HUES48 (cell line): ENCODE results near the gene RPS14.

Experiments used
- H3K27ac ChIP-seq: one replicate; pipeline ENCODE4 v1.7.0; 2013; ENCODE audit warnings: low read depth, low read length, inconsistent platforms
- H3K27me3 ChIP-seq: 2 replicates; pipeline ENCODE4 v1.6.1; 2013; ENCODE audit warnings: mild to moderate bottlenecking, low read length; ENCODE audit not compliant: control insufficient read depth, insufficient read depth
- H3K36me3 ChIP-seq: 2 replicates; pipeline ENCODE4 v1.6.1; 2013; ENCODE audit warnings: low read length; ENCODE audit not compliant: control insufficient read depth, insufficient read depth
- H3K4me1 ChIP-seq: 2 replicates; pipeline ENCODE4 v1.6.1; 2013; ENCODE audit warnings: mild to moderate bottlenecking, low read length; ENCODE audit not compliant: control insufficient read depth, insufficient read depth
- H3K4me3 ChIP-seq: 2 replicates; pipeline ENCODE4 v1.5.1; 2013; ENCODE audit warnings: mild to moderate bottlenecking, low read depth, low read length
- H3K9ac ChIP-seq: 2 replicates; pipeline ENCODE4 v1.6.1; 2013; ENCODE audit warnings: mild to moderate bottlenecking, low read depth, low read length, moderate library complexity
- H3K9me3 ChIP-seq: 2 replicates; pipeline ENCODE4 v1.6.1; 2013; ENCODE audit warnings: low read length; ENCODE audit not compliant: control insufficient read depth, insufficient read depth

Gene RPS14

GRCh38 chr5:150411245-150411979 lies 38.1 kb downstream of the RPS14 start:
- Histone ChIP-seq H3K9ac (no peak overlapping the region), H3K27me3 (no peaks in the 10 kb centered on the region), H3K36me3 (no peaks in the 10 kb centered on the region), H3K4me1 (peaks cover 27% of the 10 kb centered on the region), H3K4me3 (no peak overlapping the region), H3K9me3 (no peaks in the 10 kb centered on the region), H3K27ac (peak overlapping the region; percentile 59)

DNA sequence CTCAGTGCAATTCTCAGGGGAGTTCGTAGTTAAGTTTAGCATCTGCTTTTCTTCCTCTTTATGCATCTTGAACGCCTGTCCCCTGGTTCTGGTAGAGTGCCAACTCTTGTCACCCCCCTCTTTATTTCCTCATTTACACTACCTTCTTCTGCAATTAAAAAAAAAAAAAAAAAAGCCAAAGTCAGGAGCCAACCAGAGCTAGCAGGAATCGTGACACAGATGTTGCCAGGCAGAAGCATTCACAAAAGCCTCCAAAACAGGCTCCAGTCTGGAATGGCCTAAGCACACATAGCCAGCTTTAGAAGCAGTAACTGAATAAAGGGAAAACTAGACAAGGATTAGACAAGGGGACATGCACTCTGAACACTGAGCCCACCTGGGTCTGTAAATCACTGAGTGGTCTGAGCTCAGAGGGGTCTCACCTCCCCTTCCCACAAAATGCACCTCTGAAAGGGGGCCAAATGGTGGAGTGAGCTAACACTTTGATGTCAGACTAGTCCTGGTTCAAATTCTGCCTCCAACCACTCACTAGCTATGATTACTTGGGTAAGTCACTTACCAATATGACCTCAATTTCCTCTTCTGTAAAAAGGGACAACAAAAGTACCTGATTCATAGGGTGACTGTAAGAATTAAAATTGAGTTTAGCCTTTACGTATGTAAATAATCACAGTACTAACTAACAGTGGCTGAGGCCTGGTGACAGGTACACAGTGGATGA lies 38.9 kb downstream of the RPS14 start:
- Histone ChIP-seq H3K27ac (peak overlapping the region; percentile 59), H3K4me1 (peaks cover 27% of the 10 kb centered on the region), H3K36me3 (no peaks in the 10 kb centered on the region), H3K9me3 (no peaks in the 10 kb centered on the region), H3K4me3 (peak overlapping the region; percentile 33; the same call in 1 of the 2 replicates), H3K9ac (no peak overlapping the region), H3K27me3 (no peaks in the 10 kb centered on the region)

DNA sequence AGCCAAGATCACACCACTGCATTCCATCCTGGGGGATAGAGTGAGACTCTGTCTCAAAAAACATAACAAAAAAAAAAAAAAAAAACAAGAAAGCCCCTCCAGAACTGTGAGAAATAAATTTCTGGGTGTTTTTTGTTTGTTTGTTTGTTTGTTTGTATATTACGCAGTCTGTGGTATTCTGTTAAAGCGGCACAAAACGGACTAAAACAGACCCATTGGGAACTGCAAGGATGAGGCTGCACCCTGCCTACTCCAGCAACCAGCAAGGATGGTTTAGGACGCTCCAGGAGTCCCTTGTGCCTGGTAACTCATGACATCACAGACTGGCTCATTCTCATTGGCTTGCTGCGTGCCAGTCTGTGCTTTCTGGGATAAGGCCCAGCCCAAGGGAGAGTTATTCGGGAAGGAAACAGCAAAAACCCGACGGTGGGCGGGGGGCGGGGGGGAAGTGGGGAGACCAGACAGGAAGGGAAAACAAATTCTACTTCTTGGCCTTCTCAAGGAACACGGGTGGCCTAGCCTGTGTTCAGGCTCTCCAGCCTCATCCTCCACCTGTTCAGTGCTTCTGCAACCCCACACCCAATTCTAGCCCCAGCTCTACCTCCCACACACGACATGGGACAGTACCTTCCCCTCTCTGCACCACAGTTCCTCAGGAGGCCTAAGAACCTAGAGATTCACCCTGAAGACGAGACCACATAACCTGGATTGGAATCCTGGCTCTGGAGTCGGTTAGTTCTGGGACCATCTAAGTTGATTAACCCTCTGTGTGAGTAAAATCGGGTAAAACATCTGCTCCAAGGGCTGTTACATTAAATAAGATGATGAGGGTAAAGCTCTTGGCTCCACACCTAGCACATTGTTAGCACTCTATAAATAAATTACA lies 39.7 kb downstream of the RPS14 start:
- Histone ChIP-seq H3K4me3 (peak overlapping the region; percentile 33; the same call in 1 of the 2 replicates), H3K36me3 (no peaks in the 10 kb centered on the region), H3K9ac (no peak overlapping the region), H3K9me3 (no peaks in the 10 kb centered on the region), H3K4me1 (peaks cover 27% of the 10 kb centered on the region), H3K27me3 (no peaks in the 10 kb centered on the region), H3K27ac (peak overlapping the region; percentile 16)

DNA sequence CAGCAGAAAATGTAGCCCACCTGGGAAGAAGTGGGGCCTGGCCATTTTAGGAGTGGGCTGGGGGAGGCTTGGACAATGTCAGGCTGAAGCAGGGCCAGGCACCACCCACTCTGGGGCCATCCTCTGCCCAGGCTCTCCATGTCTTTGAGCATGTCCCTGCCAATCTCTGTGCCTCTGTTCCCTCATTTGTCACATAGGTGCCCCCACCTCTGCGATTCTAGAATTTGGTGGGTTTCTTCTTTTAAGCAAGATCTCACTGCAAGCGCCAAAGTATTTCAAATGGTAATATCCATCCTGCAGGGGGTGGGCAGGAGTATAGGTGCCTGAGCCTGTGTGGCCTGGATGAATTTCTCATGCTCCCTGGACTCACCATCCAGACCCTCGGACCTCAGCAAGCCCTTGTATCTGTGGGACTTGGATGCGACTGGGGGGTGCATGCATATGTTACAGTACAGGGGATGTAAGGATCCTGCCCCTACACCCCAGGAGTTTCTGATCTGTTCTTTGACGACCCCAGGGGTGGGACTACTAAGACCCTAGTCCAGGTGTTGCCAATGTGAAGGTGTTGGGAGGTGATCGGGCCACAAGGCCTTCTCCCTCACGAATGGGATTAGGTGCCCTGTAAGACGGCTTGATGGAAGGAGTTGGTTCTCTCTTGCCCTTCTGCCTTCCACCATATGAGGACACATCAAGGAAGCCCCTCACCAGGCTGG lies 41.2 kb downstream of the RPS14 start:
- no peaks in the 10 kb centered on the region for H3K27me3 ChIP-seq
- no peaks in the 10 kb centered on the region for H3K9me3 ChIP-seq
- H3K27ac ChIP-seq: no peak overlapping the region
- no peak overlapping the region for H3K4me3 ChIP-seq
- H3K9ac ChIP-seq: no peak overlapping the region; the same call in 1 of the 2 replicates
- no peaks in the 10 kb centered on the region for H3K36me3 ChIP-seq
- peaks cover 27% of the 10 kb centered on the region for H3K4me1 ChIP-seq

- H3K9me3 ChIP-seq: no peaks in the 10 kb centered on the region
- peaks cover 21% of the 10 kb centered on the region for H3K4me1 ChIP-seq
- no peak overlapping the region for H3K27ac ChIP-seq
- H3K9ac ChIP-seq: no peak overlapping the region
- peaks cover 12% of the 10 kb centered on the region for H3K36me3 ChIP-seq
- H3K4me3 ChIP-seq: no peak overlapping the region
- H3K27me3 ChIP-seq: no peaks in the 10 kb centered on the region
Observed at GRCh38 chr5:150407096-150407720, 42.3 kb downstream of the RPS14 start.

GRCh38 chr5:150406723-150407095 lies 42.8 kb downstream of the RPS14 start:
- Histone ChIP-seq H3K27me3 (no peaks in the 10 kb centered on the region), H3K27ac (no peak overlapping the region), H3K4me3 (no peak overlapping the region), H3K9ac (no peak overlapping the region), H3K4me1 (peaks cover 20% of the 10 kb centered on the region), H3K9me3 (no peaks in the 10 kb centered on the region), H3K36me3 (peaks cover 16% of the 10 kb centered on the region)

DNA sequence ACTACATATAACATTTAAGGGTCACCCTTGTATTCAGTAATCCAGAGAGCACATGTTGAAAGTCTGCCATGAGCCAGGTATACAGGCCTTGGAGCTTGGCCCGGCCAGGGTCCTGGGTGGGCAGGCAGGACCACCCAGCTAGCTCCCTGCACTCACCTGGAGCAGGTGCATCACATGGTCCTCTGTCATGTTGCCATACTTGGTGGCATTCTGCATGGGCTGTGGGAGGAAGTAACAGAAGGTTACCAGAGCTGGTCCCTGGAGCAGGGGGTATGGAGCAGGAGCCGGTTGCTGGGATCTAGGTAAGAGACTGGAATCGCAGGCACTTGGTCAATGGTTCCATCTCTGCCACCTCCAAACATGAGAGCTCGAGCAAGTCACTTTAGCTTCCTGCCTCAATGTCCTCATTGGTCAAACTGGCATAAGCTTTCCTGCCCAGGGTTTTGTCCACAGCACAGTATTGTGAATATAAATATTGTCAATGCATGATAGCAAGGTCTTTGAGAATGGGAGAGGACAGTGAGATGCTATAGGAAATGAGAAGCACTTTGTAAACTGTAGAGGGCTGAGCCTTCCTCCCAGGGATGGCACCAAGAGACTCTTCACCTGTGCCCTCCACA lies 43.3 kb downstream of the RPS14 start:
- no peak overlapping the region for H3K27ac ChIP-seq

GRCh38 chr5:150404941-150405816 lies 44.4 kb downstream of the RPS14 start:
- no peak overlapping the region for H3K9ac ChIP-seq
- H3K4me1 ChIP-seq: peaks cover 6% of the 10 kb centered on the region
- no peaks in the 10 kb centered on the region for H3K27me3 ChIP-seq
- H3K4me3 ChIP-seq: no peak overlapping the region
- no peak overlapping the region for H3K27ac ChIP-seq
- H3K36me3 ChIP-seq: peaks cover 28% of the 10 kb centered on the region
- no peaks in the 10 kb centered on the region for H3K9me3 ChIP-seq

More for the DNA sequence above, 43.3 kb downstream of the RPS14 start:
- peaks cover 15% of the 10 kb centered on the region for H3K4me1 ChIP-seq
- no peaks in the 10 kb centered on the region for H3K27me3 ChIP-seq
- H3K36me3 ChIP-seq: peaks cover 17% of the 10 kb centered on the region
- H3K9ac ChIP-seq: no peak overlapping the region
- no peak overlapping the region for H3K4me3 ChIP-seq
- H3K9me3 ChIP-seq: no peaks in the 10 kb centered on the region

GRCh38 chr5:150404535-150404934 lies 45.0 kb downstream of the RPS14 start:
- Histone ChIP-seq H3K4me1 (peaks cover 3% of the 10 kb centered on the region; the same call in 1 of the 2 replicates), H3K4me3 (no peak overlapping the region), H3K27ac (no peak overlapping the region), H3K27me3 (no peaks in the 10 kb centered on the region), H3K9me3 (no peaks in the 10 kb centered on the region), H3K9ac (no peak overlapping the region), H3K36me3 (peaks cover 34% of the 10 kb centered on the region)
